Measurements from ENCODE around the gene PTCRA. TPM values are rescaled to one million over a fixed set of nuclear protein-coding genes. Genes with fewer than 3 reads are reported as not detected.

PTCRA gene
- total and polyA plus RNA-seq, 2 of the 4 experiments (the other 2 are of a cell fraction): not detected

- no peak overlapping the region for H3K4me3 ChIP-seq (ENCODE audit: insufficient read depth, low read depth, low read length)
- H2BK15ac ChIP-seq (ENCODE audit: low read depth, low read length): no peak overlapping the region
- ChIA-PET POLR2A (ENCODE audit: unreplicated experiment) (no interaction called here), CTCF (no interaction called here)
- peaks cover 6% of the 10 kb centered on the region for H3K36me3 ChIP-seq (ENCODE audit: control insufficient read depth, insufficient read depth, low read length)
- peak overlapping the region; percentile 74 for H2AFZ ChIP-seq (replicated peaks; ENCODE audit: low read length, poor library complexity)
- H3K27me3 ChIP-seq (ENCODE audit: control insufficient read depth, insufficient read depth, low read length): no peaks in the 10 kb centered on the region
- DNase-seq (no peak), ATAC-seq (ENCODE audit: low read depth) (no peak)
- BruUV-seq (replicated peaks): no TSS peak
- peak overlapping the region; percentile 36; the same call in 1 of the 2 replicates for H2AK5ac ChIP-seq (ENCODE audit: low read depth, low read length)
- H3K14ac ChIP-seq (replicated peaks; ENCODE audit: low read depth, low read length): no peak overlapping the region
- peaks cover under 1 to 21% of the 10 kb centered on the region in 2 experiments; a peak in 2 of 4 replicates for H3K79me1 ChIP-seq (ENCODE audit: low read depth in 1 of 2, low read length in 2 of 2)
- no peaks in the 10 kb centered on the region for H4K20me1 ChIP-seq (ENCODE audit: insufficient read depth, low read length)
- WGBS, 2 experiments (ENCODE audit: extremely low coverage in 2 of 2, insufficient read length in 1 of 2): 89% methylated on average over 3 of the region's 3 CpGs; no CpG with 5 or more reads in 1 of the 2 experiments
- no peak overlapping the region for H3K18ac ChIP-seq (ENCODE audit: low read depth, low read length)
- TF ChIP-seq BHLHE40 (IDR thresholded peaks at IDR 0.05; ENCODE audit: low read depth, low read length): no peak
- no peak for TF ChIP-seq USF2 (IDR thresholded peaks at IDR 0.05; ENCODE audit: low read depth, low read length)
- no peak for TF ChIP-seq RAD21 (IDR thresholded peaks at IDR 0.05; ENCODE audit: low read length)
- no peak for TF ChIP-seq MAFK (IDR thresholded peaks at IDR 0.05; ENCODE audit: low read depth, low read length)
- TF ChIP-seq SMC3 (IDR thresholded peaks at IDR 0.05; ENCODE audit: low read depth, low read length): no peak
- no peak for TF ChIP-seq CEBPB (IDR thresholded peaks at IDR 0.05; ENCODE audit: low read depth, low read length)
- TF ChIP-seq POLR2A (IDR thresholded peaks at IDR 0.05; ENCODE audit: low read depth, low read length): no peak
- no peak for TF ChIP-seq MXI1 (IDR thresholded peaks at IDR 0.05; ENCODE audit: borderline replicate concordance, low read depth, low read length)
- no peak for TF ChIP-seq CHD1 (IDR thresholded peaks at IDR 0.05; ENCODE audit: low read depth, low read length)
- TF ChIP-seq FOS (IDR thresholded peaks at IDR 0.05; ENCODE audit: low read depth, low read length): no peak
- no peak for TF ChIP-seq RCOR1 (IDR thresholded peaks at IDR 0.05; ENCODE audit: insufficient replicate concordance, low read length)
- TF ChIP-seq NFE2L2 (IDR thresholded peaks at IDR 0.05; ENCODE audit: low read depth, low read length): no peak
- no peak for TF ChIP-seq ELK1 (IDR thresholded peaks at IDR 0.05; ENCODE audit: borderline replicate concordance, low read depth, low read length)
- TF ChIP-seq RFX5 (IDR thresholded peaks at IDR 0.05; ENCODE audit: low read depth, low read length): no peak
- no peak for TF ChIP-seq CTCF (conservative IDR thresholded peaks at IDR 0.05; ENCODE audit: low read depth, low read length)
- TF ChIP-seq MAZ (IDR thresholded peaks at IDR 0.05; ENCODE audit: borderline replicate concordance, low read depth, low read length): no peak
- H2BK5ac ChIP-seq (ENCODE audit: low read depth, low read length, poor library complexity, severe bottlenecking): no peak overlapping the region
- no peak overlapping the region for H3K4me2 ChIP-seq (ENCODE audit: low read depth, low read length)
- dilution Hi-C loops (cut with HindIII; ENCODE audit: low sequenced_read_pairs, unreplicated experiment) (no loop called here), intact Hi-C loops (cut with micrococcal nuclease) (loop anchor here (1.0 to 2.0 kb wide), 4 partner anchors 95 to 216 kb away; partner anchors contain the start of gene BICRAL), in situ Hi-C loops (cut with MboI; ENCODE audit: low sequenced_read_pairs) (loop anchor here (5.0 to 25.0 kb wide), 2 partner anchors 215 to 790 kb away; no protein-coding TSS in a partner anchor)
- no peak overlapping the region for H3K56ac ChIP-seq (ENCODE audit: extremely low read depth, insufficient read depth, low read length)
- H3K9me3 ChIP-seq (ENCODE audit: control insufficient read depth, insufficient read depth, low read length): no peaks in the 10 kb centered on the region
- H3K27ac ChIP-seq (ENCODE audit: insufficient read depth, low read length): no peak overlapping the region
- no peak overlapping the region for H3K9ac ChIP-seq (ENCODE audit: low read depth, low read length)
- H4K8ac ChIP-seq (ENCODE audit: low read depth in 2 of 2, low read length in 2 of 2): peak overlapping the region; percentile 18 to 72; a peak in 3 of 4 replicates
- no peak overlapping the region; the same call in 1 of the 2 replicates for H2BK20ac ChIP-seq (ENCODE audit: low read depth, low read length)
- H2AK9ac ChIP-seq (replicated peaks; ENCODE audit: low read depth, low read length, poor library complexity): no peak overlapping the region
- H3K9me1 ChIP-seq (ENCODE audit: insufficient read depth, low read length): no peaks in the 10 kb centered on the region
- peak overlapping the region; percentile 86; the same call in 1 of the 2 replicates for H4K5ac ChIP-seq (ENCODE audit: low read depth, low read length)
- H4K91ac ChIP-seq (ENCODE audit: insufficient read depth, low read depth, low read length): no peak overlapping the region
- no peak overlapping the region for H2BK120ac ChIP-seq (ENCODE audit: low read depth, low read length)
- H3K23ac ChIP-seq (ENCODE audit: low read depth, low read length): no peak overlapping the region
- no peaks in the 10 kb centered on the region for H3K4me1 ChIP-seq (ENCODE audit: control insufficient read depth, insufficient read depth, low read length)
- peak overlapping the region; percentile 82 for H3K4ac ChIP-seq (ENCODE audit: low read depth, low read length)
Observed at GRCh38 chr6:42877695-42878094, 38.2 kb upstream of the PTCRA start.
